ENCODE measurements around the gene TADA2B.

DNA sequence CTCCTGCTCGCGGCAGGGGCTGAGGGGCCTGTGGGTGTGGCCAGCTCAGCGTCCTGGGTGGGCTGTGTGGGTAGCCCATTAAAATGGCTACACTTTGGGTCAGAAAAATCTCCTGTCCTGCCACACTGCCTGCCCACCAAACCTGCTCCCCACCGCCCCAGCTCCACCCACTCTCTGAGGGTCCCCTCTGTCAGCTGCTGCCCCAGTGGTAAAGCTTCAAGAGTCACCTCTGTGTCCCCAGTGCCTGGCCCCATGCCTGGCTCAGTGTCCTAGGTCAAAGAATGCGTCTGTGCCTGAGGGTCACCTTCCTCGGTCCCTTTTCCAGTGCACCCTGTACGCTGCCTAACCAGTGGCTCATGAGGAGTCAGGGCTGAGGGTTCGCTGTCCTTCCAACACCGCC lies 24.9 kb upstream of the TADA2B start:
- TF ChIP-seq CREB1 (CRISPR knock-in tag; IDR thresholded peaks at IDR 0.05) (no peak), TCF7 (CRISPR knock-in tag; IDR thresholded peaks at IDR 0.05; ENCODE audit: low read depth) (no peak), ZNF121 (CRISPR knock-in tag; IDR thresholded peaks at IDR 0.05) (no peak), FOXP1 (CRISPR knock-in tag; IDR thresholded peaks at IDR 0.05; ENCODE audit: borderline replicate concordance) (no peak)
- TF ChIP-seq, protein P1, sequence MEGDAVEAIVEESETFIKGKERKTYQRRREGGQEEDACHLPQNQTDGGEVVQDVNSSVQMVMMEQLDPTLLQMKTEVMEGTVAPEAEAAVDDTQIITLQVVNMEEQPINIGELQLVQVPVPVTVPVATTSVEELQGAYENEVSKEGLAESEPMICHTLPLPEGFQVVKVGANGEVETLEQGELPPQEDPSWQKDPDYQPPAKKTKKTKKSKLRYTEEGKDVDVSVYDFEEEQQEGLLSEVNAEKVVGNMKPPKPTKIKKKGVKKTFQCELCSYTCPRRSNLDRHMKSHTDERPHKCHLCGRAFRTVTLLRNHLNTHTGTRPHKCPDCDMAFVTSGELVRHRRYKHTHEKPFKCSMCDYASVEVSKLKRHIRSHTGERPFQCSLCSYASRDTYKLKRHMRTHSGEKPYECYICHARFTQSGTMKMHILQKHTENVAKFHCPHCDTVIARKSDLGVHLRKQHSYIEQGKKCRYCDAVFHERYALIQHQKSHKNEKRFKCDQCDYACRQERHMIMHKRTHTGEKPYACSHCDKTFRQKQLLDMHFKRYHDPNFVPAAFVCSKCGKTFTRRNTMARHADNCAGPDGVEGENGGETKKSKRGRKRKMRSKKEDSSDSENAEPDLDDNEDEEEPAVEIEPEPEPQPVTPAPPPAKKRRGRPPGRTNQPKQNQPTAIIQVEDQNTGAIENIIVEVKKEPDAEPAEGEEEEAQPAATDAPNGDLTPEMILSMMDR (IDR thresholded peaks at IDR 0.05) = no peak
- TF ChIP-seq, protein P2, sequence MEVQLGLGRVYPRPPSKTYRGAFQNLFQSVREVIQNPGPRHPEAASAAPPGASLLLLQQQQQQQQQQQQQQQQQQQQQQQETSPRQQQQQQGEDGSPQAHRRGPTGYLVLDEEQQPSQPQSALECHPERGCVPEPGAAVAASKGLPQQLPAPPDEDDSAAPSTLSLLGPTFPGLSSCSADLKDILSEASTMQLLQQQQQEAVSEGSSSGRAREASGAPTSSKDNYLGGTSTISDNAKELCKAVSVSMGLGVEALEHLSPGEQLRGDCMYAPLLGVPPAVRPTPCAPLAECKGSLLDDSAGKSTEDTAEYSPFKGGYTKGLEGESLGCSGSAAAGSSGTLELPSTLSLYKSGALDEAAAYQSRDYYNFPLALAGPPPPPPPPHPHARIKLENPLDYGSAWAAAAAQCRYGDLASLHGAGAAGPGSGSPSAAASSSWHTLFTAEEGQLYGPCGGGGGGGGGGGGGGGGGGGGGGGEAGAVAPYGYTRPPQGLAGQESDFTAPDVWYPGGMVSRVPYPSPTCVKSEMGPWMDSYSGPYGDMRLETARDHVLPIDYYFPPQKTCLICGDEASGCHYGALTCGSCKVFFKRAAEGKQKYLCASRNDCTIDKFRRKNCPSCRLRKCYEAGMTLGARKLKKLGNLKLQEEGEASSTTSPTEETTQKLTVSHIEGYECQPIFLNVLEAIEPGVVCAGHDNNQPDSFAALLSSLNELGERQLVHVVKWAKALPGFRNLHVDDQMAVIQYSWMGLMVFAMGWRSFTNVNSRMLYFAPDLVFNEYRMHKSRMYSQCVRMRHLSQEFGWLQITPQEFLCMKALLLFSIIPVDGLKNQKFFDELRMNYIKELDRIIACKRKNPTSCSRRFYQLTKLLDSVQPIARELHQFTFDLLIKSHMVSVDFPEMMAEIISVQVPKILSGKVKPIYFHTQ (CRISPR knock-in tag; IDR thresholded peaks at IDR 0.05) = no peak

Measured in WTC11 (cell line).